Hypothalamus (tissue), 51 donors: ENCODE results near the gene COL25A1.

Source experiments
- DNase-seq, 51 donors: peaks; one replicate each; lab custom pipeline; 2025; lab: John Stamatoyannopoulos, UW

COL25A1 gene

GRCh38 chr4:108926781-108927180, 375.7 kb downstream of the COL25A1 start:
- no peak for DNase-seq

GRCh38 chr4:108926061-108926460, 376.4 kb downstream of the COL25A1 start:
- no peak for DNase-seq

GRCh38 chr4:108922191-108922590, 380.3 kb downstream of the COL25A1 start:
- no peak for DNase-seq

- no peak for DNase-seq
Measured at GRCh38 chr4:108920395-108921087, 381.9 kb downstream of the COL25A1 start.

GRCh38 chr4:108919226-108919893, 383.1 kb downstream of the COL25A1 start:
- DNase-seq: no peak

- DNase-seq: no peak
Measured at GRCh38 chr4:108917255-108917654, 385.2 kb downstream of the COL25A1 start.

- DNase-seq: no peak
Measured at GRCh38 chr4:108916638-108917037, 385.8 kb downstream of the COL25A1 start.

- DNase-seq: no peak
Measured at GRCh38 chr4:108906866-108907367, 395.5 kb downstream of the COL25A1 start.

- no peak for DNase-seq
Measured at GRCh38 chr4:108906006-108906405, 396.5 kb downstream of the COL25A1 start.

GRCh38 chr4:108903464-108904221, 398.8 kb downstream of the COL25A1 start:
- no peak for DNase-seq

- no peak for DNase-seq
Measured at GRCh38 chr4:108902769-108903168, 399.7 kb downstream of the COL25A1 start.

- no peak for DNase-seq
Measured at GRCh38 chr4:108901291-108901690, 401.2 kb downstream of the COL25A1 start.

GRCh38 chr4:108900018-108900580, 402.4 kb downstream of the COL25A1 start:
- no peak for DNase-seq

- DNase-seq: no peak
Measured at GRCh38 chr4:108893468-108893867, 409.0 kb downstream of the COL25A1 start.

GRCh38 chr4:108891896-108892590, 410.4 kb downstream of the COL25A1 start:
- DNase-seq: no peak

GRCh38 chr4:108890484-108890881, 412.0 kb downstream of the COL25A1 start:
- no peak for DNase-seq

- no peak for DNase-seq
Measured at GRCh38 chr4:108889696-108890483, 412.6 kb downstream of the COL25A1 start.

GRCh38 chr4:108888769-108889168, 413.7 kb downstream of the COL25A1 start:
- no peak for DNase-seq

- no peak for DNase-seq
Measured at GRCh38 chr4:108887034-108887433, 415.4 kb downstream of the COL25A1 start.

GRCh38 chr4:108885211-108885610, 417.2 kb downstream of the COL25A1 start:
- DNase-seq: no peak
